MM.1S (cell line): Measurements from ENCODE around the gene WDR37.
"Not testable (repeated sequence)": the region's sequence is repeated elsewhere in the genome, so short reads cannot be mapped to it uniquely, and the experiment has no call there.

Experiments used
- CTCF ChIP-seq: fragments of 300-600 bp; sonication (generic); IDR thresholded peaks from 2 replicates; pipeline ENCODE4 v1.5.1; 2016; ENCODE audit warnings: antibody characterized with exemption, low read length, mixed read lengths
- EZH2 ChIP-seq: fragments of 300-600 bp; sonication (generic); optimal IDR thresholded peaks from 2 replicates; pipeline ENCODE3; 2017; ENCODE audit warnings: low read depth, mild to moderate bottlenecking, antibody characterized with exemption, low read length, mixed read lengths
- EZH2phosphoT487 ChIP-seq: fragments of 300-600 bp; sonication (generic); IDR thresholded peaks from 2 replicates; pipeline ENCODE4 v1.6.1; 2018; ENCODE audit warnings: antibody characterized with exemption, low read length

GRCh38 chr10:1009947-1010346 lies 46.2 kb upstream of the WDR37 start:
- TF ChIP-seq EZH2phosphoT487, CTCF, EZH2: not testable (repeated sequence)
